Testis (tissue), 2 donors: Measurements from ENCODE around the gene ARL6IP4.

Source experiments
- POLR2A ChIP-seq: fragments of 450-650 bp; IDR thresholded peaks from one replicate; pipeline ENCODE4 v1.6.1; 2017; ENCODE audit warnings: antibody characterized with exemption, mild to moderate bottlenecking, moderate library complexity
- TF ChIP-seq, protein P1 (sequence below), 3 experiments: fragments of 450-650 bp in 2 of 3; fragments of 200-600 bp in 1 of 3; sonication (generic) in 1 of 3; IDR thresholded peaks; one replicate each; pipeline ENCODE4 v1.5.1; 2016 to 2019; ENCODE audit warnings: antibody characterized with exemption in 3 of 3, mild to moderate bottlenecking in 2 of 3, moderate library complexity in 1 of 3

DNA sequence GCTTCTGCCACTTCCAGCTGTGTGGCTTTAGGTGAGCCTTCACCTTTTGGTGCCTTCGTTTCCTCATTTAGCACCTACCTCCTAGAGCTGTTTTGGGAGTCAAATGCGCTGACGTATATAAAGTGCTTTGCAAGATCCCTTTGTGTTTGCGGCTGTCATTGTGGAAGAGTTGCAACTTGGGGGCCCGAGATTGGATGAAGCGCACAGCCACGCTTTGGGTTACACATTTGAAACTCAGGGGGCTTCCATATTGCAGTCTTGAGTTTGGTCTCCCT, 636 bp upstream of the ARL6IP4 start:
- TF ChIP-seq, protein P1, sequence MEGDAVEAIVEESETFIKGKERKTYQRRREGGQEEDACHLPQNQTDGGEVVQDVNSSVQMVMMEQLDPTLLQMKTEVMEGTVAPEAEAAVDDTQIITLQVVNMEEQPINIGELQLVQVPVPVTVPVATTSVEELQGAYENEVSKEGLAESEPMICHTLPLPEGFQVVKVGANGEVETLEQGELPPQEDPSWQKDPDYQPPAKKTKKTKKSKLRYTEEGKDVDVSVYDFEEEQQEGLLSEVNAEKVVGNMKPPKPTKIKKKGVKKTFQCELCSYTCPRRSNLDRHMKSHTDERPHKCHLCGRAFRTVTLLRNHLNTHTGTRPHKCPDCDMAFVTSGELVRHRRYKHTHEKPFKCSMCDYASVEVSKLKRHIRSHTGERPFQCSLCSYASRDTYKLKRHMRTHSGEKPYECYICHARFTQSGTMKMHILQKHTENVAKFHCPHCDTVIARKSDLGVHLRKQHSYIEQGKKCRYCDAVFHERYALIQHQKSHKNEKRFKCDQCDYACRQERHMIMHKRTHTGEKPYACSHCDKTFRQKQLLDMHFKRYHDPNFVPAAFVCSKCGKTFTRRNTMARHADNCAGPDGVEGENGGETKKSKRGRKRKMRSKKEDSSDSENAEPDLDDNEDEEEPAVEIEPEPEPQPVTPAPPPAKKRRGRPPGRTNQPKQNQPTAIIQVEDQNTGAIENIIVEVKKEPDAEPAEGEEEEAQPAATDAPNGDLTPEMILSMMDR (IDR thresholded peaks at IDR 0.05): no peak
- no peak for TF ChIP-seq POLR2A
